Upper lobe of left lung (tissue), 4 donors: ENCODE results near the gene ZNF710.
A peak's percentile ranks its signal among the peaks of the same experiment; 100 is the strongest.

Experiments
- EP300 ChIP-seq, 4 donors: sonication (generic); formaldehyde crosslinking; IDR thresholded peaks; one replicate each; pipeline ENCODE4 v1.5.1; 2017; ENCODE audit warnings: antibody characterized with exemption in 4 of 4, control low read depth in 2 of 4
- POLR2A ChIP-seq, 4 donors: fragments of 450-650 bp; IDR thresholded peaks; one replicate each; pipeline ENCODE4 v1.5.1; 2016 to 2017; ENCODE audit warnings: antibody characterized with exemption in 4 of 4, mild to moderate bottlenecking in 2 of 4
- POLR2AphosphoS5 ChIP-seq, 2 donors: sonication (generic); formaldehyde crosslinking; IDR thresholded peaks; one replicate each; pipeline ENCODE4 v1.5.1; 2017; ENCODE audit warnings: antibody characterized with exemption in 2 of 2
- TF ChIP-seq, protein P1 (sequence below), 6 experiments: fragments of 450-650 bp in 4 of 6; fragments of 200-600 bp in 2 of 6; sonication (generic) in 2 of 6; IDR thresholded peaks; one replicate each; pipeline ENCODE4 v1.5.1; 2016 to 2019; ENCODE audit warnings: antibody characterized with exemption in 6 of 6

GRCh38 chr15:89998923-89999675 lies 2.0 kb upstream of the ZNF710 start:
- peak in 3 of 4 donors; percentile 42 to 94 (median 53) for TF ChIP-seq EP300 (IDR thresholded peaks at IDR 0.05)
- TF ChIP-seq, protein P1, sequence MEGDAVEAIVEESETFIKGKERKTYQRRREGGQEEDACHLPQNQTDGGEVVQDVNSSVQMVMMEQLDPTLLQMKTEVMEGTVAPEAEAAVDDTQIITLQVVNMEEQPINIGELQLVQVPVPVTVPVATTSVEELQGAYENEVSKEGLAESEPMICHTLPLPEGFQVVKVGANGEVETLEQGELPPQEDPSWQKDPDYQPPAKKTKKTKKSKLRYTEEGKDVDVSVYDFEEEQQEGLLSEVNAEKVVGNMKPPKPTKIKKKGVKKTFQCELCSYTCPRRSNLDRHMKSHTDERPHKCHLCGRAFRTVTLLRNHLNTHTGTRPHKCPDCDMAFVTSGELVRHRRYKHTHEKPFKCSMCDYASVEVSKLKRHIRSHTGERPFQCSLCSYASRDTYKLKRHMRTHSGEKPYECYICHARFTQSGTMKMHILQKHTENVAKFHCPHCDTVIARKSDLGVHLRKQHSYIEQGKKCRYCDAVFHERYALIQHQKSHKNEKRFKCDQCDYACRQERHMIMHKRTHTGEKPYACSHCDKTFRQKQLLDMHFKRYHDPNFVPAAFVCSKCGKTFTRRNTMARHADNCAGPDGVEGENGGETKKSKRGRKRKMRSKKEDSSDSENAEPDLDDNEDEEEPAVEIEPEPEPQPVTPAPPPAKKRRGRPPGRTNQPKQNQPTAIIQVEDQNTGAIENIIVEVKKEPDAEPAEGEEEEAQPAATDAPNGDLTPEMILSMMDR (IDR thresholded peaks at IDR 0.05) = no peak
- TF ChIP-seq POLR2A (IDR thresholded peaks at IDR 0.05) = peak in 1 of 4 donors; percentile 38
- TF ChIP-seq POLR2AphosphoS5 (IDR thresholded peaks at IDR 0.05) = peak in 1 of 2 donors; percentile 44
